HG02588 (cell line): Measurements from ENCODE around the gene BRMS1.

Source experiments
- ATAC-seq: cut with Tn5 transposase; IDR thresholded peaks from one replicate; pipeline ENCODE4 v1.9.1; 2021; ENCODE audit warnings: mild to moderate bottlenecking, moderate library complexity; ENCODE audit not compliant: unreplicated experiment

BRMS1 gene

DNA sequence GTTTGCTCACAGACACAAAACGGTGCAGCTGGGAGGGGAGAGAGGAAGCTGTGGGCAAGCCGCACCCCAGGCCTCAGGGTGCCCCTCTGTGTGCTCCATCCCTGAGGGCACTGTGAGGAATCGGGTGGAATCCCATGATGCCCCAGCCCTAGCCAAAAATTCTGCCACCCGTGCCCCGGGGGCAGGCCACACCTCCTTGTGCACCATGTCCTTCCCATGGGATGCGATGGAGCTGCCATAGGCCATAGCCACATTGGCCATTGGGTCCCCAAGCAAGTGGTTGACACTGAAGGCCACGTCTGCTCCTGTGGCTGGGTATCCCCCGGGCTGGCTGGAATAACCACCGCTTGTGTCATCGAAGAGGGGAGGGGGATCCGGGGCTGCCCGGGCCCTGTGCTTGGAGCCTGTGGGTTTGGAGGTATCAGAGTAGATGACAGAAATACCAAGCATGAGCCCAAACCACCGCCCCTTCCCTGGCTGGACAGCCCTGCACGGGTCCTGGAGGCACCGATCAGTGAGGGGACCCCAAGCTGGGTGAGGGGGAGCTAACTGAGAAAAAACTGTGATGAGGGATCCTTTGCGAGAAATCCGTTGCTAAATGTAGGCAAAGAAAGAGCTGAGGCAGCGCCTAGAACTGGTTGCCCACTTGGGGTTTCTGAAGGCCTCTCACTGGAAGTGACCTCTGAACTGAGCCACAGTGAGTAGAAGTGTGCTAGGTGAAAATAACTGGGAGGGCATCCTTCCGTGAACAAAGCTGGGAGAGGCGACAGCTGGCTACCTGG is 56.8 kb downstream of the BRMS1 start:
- no peak for ATAC-seq
